ENCODE data around the gene PBX2.
"Not testable (repeated sequence)": the region's sequence is repeated elsewhere in the genome, so short reads cannot be mapped to it uniquely, and the experiment has no call there.

PBX2 gene

GRCh38 chr6:32190054-32190851 lies at the start of gene PBX2:
PBX2 (minus strand) TSS chr6:32190202; CDS start chr6:32189915, 287 bp downstream.
- peak; percentile 90 for DNase-seq (ENCODE audit: low spot score)

GRCh38 chr6:32239462-32239861 lies 49.5 kb upstream of the PBX2 start:
- no peak for DNase-seq (ENCODE audit: low spot score)

- no peak for DNase-seq (ENCODE audit: low spot score)
These were observed 44.9 kb upstream of the PBX2 start for GRCh38 chr6:32234934-32235333.

DNA sequence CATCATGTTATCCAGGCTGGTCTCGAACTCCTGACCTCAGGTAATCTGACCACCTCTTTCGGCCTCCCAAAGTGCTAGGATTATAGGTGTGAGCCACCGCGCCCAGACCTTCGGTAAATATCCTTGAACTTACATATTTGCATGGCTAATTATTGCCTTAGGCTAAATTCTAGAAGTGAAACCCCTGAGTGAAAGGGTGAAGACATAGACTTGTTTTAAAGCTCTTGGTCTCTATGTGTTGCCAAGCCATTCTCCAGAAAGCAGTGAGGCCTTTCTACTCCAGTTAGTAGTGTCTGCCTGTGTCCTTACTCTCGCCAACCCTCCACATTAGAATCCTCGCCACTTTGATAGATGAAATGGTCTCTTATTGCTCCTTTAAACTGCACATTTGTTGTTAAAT lies 36.4 kb upstream of the PBX2 start:
- no peak for DNase-seq (ENCODE audit: low spot score)

DNA sequence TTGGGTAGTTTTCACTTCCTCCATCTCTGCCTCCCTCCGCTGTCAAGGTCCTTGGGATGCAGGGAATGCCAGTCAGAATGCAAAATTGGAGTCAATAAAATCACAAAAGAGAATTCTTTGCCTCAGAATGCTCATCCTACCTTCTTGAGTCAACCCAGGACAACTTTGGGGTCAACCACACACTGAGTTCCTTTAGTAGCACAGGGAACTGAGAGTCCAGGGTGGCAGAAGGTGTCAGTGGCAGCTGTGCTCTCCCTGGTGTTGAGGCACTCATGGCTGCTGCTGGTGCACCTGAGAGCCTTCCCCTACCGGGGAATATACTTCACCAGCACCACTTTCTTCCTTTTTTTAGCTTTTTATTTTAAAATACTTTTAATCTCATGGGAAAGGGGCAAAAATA lies 34.7 kb upstream of the PBX2 start:
- no peak for DNase-seq (ENCODE audit: low spot score)

DNA sequence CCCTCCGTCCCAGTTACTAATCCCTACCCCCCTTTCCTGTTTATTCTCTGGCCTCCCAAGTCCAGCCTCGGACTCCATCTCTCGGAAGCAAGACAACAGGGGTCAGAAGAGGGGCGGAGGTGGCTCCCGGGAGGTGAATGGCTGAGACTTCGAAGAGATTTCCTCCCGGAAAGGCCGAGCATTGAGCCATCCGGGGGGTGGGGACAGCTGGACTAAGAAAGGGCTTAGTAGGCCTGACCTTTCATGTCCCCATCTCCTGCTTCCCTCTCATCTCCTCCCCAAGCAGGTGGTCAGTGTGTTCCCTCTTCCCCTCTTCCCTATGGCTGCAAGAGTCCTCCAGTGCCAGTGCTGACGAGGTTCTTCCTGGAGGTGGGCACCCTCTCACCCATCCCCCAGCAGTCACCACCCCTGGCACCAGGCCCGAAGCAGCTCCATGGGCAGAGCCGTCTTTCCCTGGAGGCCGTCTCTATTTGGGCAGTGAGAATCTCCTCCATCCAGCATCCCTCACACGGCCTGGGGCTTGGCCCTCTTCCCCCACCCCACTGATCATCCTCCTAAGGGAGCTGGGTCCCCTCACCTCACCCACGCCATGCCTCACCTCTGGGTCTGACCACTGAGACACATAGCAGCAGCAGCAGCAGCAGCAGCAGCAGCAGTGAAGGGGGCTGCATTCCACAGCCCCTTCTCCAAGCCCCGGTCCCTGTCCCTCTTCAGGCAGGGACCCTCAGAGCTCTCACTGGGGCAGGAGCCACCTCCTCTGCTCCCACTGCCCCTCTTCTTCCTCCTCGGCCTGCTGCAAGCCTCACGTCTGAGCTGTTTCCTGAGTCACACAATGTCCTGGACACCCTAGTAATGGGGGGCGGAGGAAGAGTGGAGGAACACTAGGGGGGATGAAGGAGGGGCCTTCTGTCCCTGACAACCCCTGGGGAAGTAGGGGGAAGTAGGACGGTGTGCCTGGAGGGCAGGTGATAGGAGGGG lies 33.5 kb upstream of the PBX2 start, which contains the start of gene NOTCH4:
Gene NOTCH4, minus strand, starts transcription at position 810 of the 978 bp plus-strand sequence. Its CDS starts 139 bp downstream, at position 671.
- no peak for DNase-seq (ENCODE audit: low spot score)

- DNase-seq (ENCODE audit: low spot score) = no peak
These were observed 32.6 kb upstream of the PBX2 start for GRCh38 chr6:32222333-32223230.

GRCh38 chr6:32220021-32220420 lies 30.0 kb upstream of the PBX2 start:
- DNase-seq (ENCODE audit: low spot score) = no peak

DNA sequence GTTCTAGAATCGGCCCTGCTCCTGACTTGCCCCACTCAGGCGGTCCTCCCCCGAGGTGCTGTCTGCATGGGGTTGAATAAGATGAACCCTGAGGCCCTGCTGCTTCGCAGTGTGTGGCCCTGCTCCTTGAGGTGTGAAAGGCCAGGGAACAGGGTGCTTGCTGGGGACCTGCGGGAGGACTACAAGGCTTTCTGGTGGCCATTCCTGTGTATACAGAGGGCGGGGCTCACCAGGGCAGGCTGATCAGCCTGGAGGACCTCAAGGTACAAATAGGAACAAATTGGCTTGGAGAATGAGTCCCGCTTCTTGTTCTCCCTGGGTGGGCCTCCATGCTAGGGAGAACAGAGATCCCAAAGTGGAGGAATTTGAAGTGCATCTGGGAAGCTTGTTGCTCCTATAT lies 28.2 kb upstream of the PBX2 start:
- DNase-seq (ENCODE audit: low spot score) = no peak

- no peak for DNase-seq (ENCODE audit: low spot score)
These were observed 27.0 kb upstream of the PBX2 start for GRCh38 chr6:32216998-32217397.

DNA sequence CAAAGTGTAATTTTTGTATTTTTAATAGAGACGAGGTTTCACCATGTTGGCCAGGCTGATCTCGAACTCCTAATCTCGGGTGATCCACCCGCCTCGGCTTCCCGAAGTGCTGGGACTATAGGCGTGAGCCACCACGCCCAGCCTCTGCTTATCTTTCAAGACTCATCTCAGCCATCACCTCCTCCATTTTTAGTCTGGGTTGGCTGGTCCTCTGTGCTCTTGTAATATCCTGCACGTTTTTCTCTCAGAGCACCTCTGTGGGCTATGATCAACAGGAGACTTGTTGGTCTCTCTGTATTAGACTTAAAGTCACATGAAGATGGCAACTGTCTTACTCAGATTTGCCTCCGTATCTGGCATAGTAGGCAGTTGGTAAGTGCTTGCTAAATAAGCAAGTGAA lies 26.3 kb upstream of the PBX2 start:
- no peak for DNase-seq (ENCODE audit: low spot score)

DNA sequence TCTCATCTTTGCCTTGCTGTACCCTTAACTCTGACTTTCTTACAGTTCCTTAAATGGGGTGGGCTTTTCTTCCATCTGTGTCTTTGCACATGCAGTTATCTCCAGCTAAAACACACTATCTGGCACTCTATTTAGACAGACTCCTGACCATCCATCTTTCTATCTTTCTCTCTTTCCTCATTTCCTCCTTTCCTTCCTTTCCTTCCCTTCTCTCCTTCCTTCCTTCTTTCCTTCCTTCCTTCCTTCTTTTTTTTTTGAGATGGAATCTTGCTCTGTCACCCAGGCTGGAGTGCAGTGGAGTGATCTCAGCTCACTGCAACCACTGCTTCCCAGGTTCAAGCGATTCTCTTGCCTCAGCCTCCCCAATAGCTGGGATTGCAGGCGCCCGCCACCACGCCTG lies 25.6 kb upstream of the PBX2 start:
- no peak for DNase-seq (ENCODE audit: low spot score)

DNA sequence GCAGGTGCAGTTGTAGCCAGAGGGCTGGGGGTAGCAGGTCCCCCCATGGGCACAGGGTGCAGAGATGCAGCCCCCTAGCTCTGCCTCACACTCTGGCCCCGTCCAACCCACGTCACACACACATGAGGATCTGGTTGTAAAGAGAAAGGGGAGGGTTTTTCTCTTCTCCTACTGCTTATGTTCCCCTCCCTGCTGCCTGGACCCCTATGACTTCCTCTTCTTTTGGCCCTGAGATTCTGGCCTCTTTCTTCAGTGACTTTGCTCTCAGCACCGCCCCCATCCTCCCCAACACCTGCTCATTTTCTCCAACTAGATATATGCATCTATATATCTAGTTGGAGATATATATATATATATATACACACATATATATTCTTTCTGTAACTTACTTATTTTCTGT lies 24.1 kb upstream of the PBX2 start:
- DNase-seq (ENCODE audit: low spot score) = no peak

GRCh38 chr6:32213649-32214048 lies 23.6 kb upstream of the PBX2 start:
- no peak for DNase-seq (ENCODE audit: low spot score)

GRCh38 chr6:32212076-32212760 lies 22.2 kb upstream of the PBX2 start:
- DNase-seq (ENCODE audit: low spot score) = no peak

DNA sequence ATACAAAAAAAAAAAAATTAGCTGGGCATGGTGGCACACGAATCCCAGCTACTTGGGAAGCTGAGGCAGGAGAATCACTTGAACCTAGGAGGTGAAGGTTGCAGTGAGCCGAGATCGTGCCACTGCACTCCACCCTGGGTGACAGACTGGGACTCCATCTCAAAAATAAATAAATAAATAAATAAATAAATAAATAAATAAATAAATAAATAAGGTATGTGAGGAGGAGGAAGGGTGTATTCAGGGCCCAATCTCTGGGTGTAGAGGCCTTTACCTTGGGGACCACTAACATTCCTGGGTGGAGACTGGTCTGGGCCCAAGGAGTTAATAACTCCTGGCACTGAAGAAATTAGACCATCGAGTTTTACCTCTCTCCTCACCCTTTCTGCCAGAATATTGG lies 21.4 kb upstream of the PBX2 start:
- not testable (repeated sequence) for DNase-seq (ENCODE audit: low spot score)

DNA sequence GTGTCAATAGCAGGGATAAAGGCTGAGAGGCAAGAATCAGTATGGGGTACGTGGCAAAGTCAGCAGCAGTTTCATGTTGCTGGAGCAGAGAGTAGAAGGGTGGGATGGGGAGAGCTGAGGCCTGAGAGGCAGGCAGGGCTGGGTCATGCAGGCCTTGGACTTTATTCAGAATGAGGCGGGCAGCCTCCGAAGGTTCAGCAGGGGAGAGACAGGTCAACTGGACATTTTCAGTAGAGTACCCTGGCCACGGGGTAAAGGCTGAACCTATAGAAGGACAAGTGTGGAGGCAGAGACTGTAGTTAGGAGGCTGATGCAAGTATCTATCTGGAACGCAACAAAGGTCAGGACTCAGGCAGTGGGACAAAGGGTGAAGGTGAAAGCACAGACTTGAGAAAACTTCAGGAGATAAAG lies 20.2 kb upstream of the PBX2 start:
- DNase-seq (ENCODE audit: low spot score) = no peak

GRCh38 chr6:32208996-32209395 lies 19.0 kb upstream of the PBX2 start:
- DNase-seq (ENCODE audit: low spot score) = no peak

- no peak for DNase-seq (ENCODE audit: low spot score)
These were observed 14.3 kb upstream of the PBX2 start for GRCh38 chr6:32204268-32204715.

GRCh38 chr6:32203426-32204267 lies 13.6 kb upstream of the PBX2 start:
- no peak for DNase-seq (ENCODE audit: low spot score)
